Measurements from ENCODE around the gene MPHOSPH9. TPM values are rescaled to one million over a fixed set of nuclear protein-coding genes. Genes with fewer than 3 reads are reported as not detected.

Gene MPHOSPH9
- total RNA-seq, 2 experiments from 2014 or later = 94.0 to 128 TPM

GRCh38 chr12:123127182-123127495 is 105.8 kb downstream of the MPHOSPH9 start:
- POLR2A ChIA-PET = interaction anchor here (0.6 kb wide), 1 partner anchor 71 kb away, joined by 3 read pairs; no protein-coding TSS in a partner anchor
- H3K4me3 Mint-ChIP-seq = no peak overlapping the region
- intact Hi-C loops (cut with DNase I, micrococcal nuclease) = no loop called here

GRCh38 chr12:123126294-123127181 is 106.4 kb downstream of the MPHOSPH9 start:
- Mint-ChIP-seq H3K4me1 (peaks cover 40% of the 10 kb centered on the region), H3K4me3 (no peak overlapping the region), H3K27ac (peak overlapping the region; percentile 0), H3K9me3 (ENCODE audit: low read depth) (no peaks in the 10 kb centered on the region), H3K27me3 (no peaks in the 10 kb centered on the region), H3K36me3 (ENCODE audit: low read depth) (peaks cover 3% of the 10 kb centered on the region)
- ChIA-PET POLR2A (interaction anchor here (0.6 kb wide), 1 partner anchor 71 kb away, joined by 3 read pairs; no protein-coding TSS in a partner anchor), CTCF (interaction anchor here (0.6 to 1.1 kb wide), 3 partner anchors 57 to 716 kb away, joined by 3 to 5 read pairs (median 3); no protein-coding TSS in a partner anchor)
- intact Hi-C loops (cut with DNase I, micrococcal nuclease) = loop anchor here in 1 of 2 experiments (1.0 kb wide), 1 partner anchor 44 kb away; no protein-coding TSS in a partner anchor
- DNase-seq (no peak), ATAC-seq (peak; percentile 31)

More at GRCh38 chr12:123127182-123127495, 105.8 kb downstream of the MPHOSPH9 start:
- DNase-seq = no peak
- no peaks in the 10 kb centered on the region for H3K9me3 Mint-ChIP-seq (ENCODE audit: low read depth)
- H3K27me3 Mint-ChIP-seq = no peaks in the 10 kb centered on the region
- H3K4me1 Mint-ChIP-seq = peaks cover 40% of the 10 kb centered on the region
- CTCF ChIA-PET = interaction anchor here (0.6 to 1.1 kb wide), 3 partner anchors 57 to 717 kb away, joined by 3 to 5 read pairs (median 3); no protein-coding TSS in a partner anchor
- peaks cover 3% of the 10 kb centered on the region for H3K36me3 Mint-ChIP-seq (ENCODE audit: low read depth)
- ATAC-seq = no peak
- H3K27ac Mint-ChIP-seq = no peak overlapping the region

GRCh38 chr12:123122626-123123025 is 110.3 kb downstream of the MPHOSPH9 start:
- ATAC-seq (no peak), DNase-seq (no peak)
- peaks cover 3% of the 10 kb centered on the region for H3K36me3 Mint-ChIP-seq (ENCODE audit: low read depth)
- ChIA-PET POLR2A (no interaction called here), CTCF (interaction anchor here (0.6 to 1.4 kb wide), 4 partner anchors 9 to 228 kb away, joined by 3 to 4 read pairs (median 4); no protein-coding TSS in a partner anchor)
- intact Hi-C loops (cut with DNase I, micrococcal nuclease) = loop anchor here in 1 of 2 experiments (5.0 kb wide), 1 partner anchor 45 kb away; no protein-coding TSS in a partner anchor
- H3K4me1 Mint-ChIP-seq = peaks cover 61% of the 10 kb centered on the region
- no peaks in the 10 kb centered on the region for H3K27me3 Mint-ChIP-seq
- H3K4me3 Mint-ChIP-seq = peak overlapping the region; percentile 15
- peak overlapping the region; percentile 66 for H3K27ac Mint-ChIP-seq
- H3K9me3 Mint-ChIP-seq (ENCODE audit: low read depth) = no peaks in the 10 kb centered on the region

GRCh38 chr12:123121670-123122069 is 111.3 kb downstream of the MPHOSPH9 start:
- peaks cover 60% of the 10 kb centered on the region for H3K4me1 Mint-ChIP-seq

DNA sequence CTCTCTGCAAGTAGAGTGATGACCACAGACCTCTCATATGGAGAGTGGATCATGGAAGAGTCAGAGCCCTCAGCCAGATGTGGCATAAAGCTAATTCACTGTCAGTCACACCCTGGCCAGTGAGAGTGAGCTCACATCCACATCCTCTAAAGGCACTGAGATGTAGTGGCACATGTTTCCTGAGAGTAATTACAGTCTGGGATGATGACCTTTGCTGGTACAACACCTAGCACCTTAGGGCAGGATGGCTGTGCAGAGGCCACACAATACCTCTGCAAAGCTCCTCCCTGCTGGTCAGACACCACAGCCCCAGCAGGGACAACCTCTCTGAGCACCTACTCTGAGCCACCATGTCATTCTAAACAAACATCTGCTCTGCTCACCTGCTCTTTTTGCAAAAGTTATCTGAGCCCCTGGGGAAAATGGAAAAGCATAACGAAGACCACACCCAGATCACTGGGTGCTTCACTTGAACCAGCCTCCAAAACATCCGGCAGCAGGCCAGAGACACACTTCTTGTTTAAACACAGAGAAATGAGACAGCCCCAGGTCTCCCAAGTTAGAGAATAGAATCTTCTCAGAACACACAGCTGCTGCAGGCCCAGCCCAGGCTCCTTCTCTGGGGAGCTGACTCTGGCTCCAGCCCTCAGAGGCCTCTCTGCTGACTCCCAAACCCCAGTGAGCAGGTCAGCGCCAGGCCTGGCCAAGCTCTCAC is 112.3 kb downstream of the MPHOSPH9 start:
- Mint-ChIP-seq H3K4me3 (no peak overlapping the region), H3K27ac (peak overlapping the region; percentile 85), H3K27me3 (no peaks in the 10 kb centered on the region), H3K36me3 (ENCODE audit: low read depth) (peaks cover 3% of the 10 kb centered on the region), H3K4me1 (peaks cover 63% of the 10 kb centered on the region), H3K9me3 (ENCODE audit: low read depth) (no peaks in the 10 kb centered on the region)
- DNase-seq (peak; percentile 62), ATAC-seq (peak; percentile 85)
- ChIA-PET POLR2A (interaction anchor here (0.6 to 1.3 kb wide), 7 partner anchors 14 to 718 kb away, joined by 3 to 8 read pairs (median 3); no protein-coding TSS in a partner anchor), CTCF (interaction anchor here (0.8 to 1.3 kb wide), 4 partner anchors 11 to 84 kb away, joined by 3 to 4 read pairs (median 4); no protein-coding TSS in a partner anchor)
- intact Hi-C loops (cut with DNase I, micrococcal nuclease) = loop anchor here (1.0 to 5.0 kb wide), 4 partner anchors 30 to 140 kb away; partner anchors contain the start of genes ARL6IP4 (in 1 of the 2) and PITPNM2 (in 1 of the 2)

More at GRCh38 chr12:123121670-123122069, 111.3 kb downstream of the MPHOSPH9 start:
- ChIA-PET POLR2A (interaction anchor here (0.6 kb wide), 1 partner anchor 32 kb away, joined by 8 read pairs; no protein-coding TSS in a partner anchor), CTCF (interaction anchor here (1.2 kb wide), 1 partner anchor 10 kb away, joined by 3 read pairs; no protein-coding TSS in a partner anchor)
- H3K27ac Mint-ChIP-seq = peak overlapping the region; percentile 23
- DNase-seq (no peak), ATAC-seq (no peak)
- no peaks in the 10 kb centered on the region for H3K27me3 Mint-ChIP-seq
- peaks cover 3% of the 10 kb centered on the region for H3K36me3 Mint-ChIP-seq (ENCODE audit: low read depth)
- no peak overlapping the region for H3K4me3 Mint-ChIP-seq
- intact Hi-C loops (cut with DNase I, micrococcal nuclease) = loop anchor here in 1 of 2 experiments (2.0 to 5.0 kb wide), 2 partner anchors 29 to 44 kb away; partner anchors contain the start of gene PITPNM2
- H3K9me3 Mint-ChIP-seq (ENCODE audit: low read depth) = no peaks in the 10 kb centered on the region

DNA sequence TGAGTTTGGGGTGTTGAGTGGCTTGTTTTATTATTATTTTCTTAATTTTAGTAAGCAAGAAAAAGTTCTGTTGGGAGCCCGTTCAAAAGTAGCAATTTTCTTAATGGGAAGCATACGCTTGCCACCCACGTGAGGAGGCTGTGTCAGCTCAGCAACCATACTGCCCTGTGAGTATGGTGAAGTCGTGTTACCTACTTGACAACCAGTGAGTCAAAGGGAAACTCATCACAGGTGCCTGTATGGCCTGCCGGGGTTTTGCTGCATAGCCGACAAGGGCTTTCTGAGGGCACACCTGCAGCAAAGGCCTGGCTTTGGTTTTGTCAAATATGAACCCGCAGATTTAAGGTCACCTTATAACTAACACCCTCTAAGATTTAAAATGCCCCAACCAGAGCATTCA is 113.1 kb downstream of the MPHOSPH9 start:
- DNase-seq (peak; percentile 78), ATAC-seq (peak; percentile 83)
- H3K4me3 Mint-ChIP-seq = no peak overlapping the region
- no peaks in the 10 kb centered on the region for H3K9me3 Mint-ChIP-seq (ENCODE audit: low read depth)
- intact Hi-C loops (cut with DNase I, micrococcal nuclease) = loop anchor here (1.0 to 5.0 kb wide), 4 partner anchors 31 to 140 kb away; partner anchors contain the start of genes ARL6IP4 (in 1 of the 2) and PITPNM2 (in 1 of the 2)
- peaks cover 68% of the 10 kb centered on the region for H3K4me1 Mint-ChIP-seq
- no peaks in the 10 kb centered on the region for H3K27me3 Mint-ChIP-seq
- ChIA-PET CTCF (interaction anchor here (0.7 to 1.3 kb wide), 4 partner anchors 15 to 94 kb away, joined by 3 to 4 read pairs (median 4); no protein-coding TSS in a partner anchor), POLR2A (interaction anchor here (1.0 to 1.3 kb wide), 3 partner anchors 13 to 44 kb away, joined by 3 read pairs; no protein-coding TSS in a partner anchor)
- peak overlapping the region; percentile 85 for H3K27ac Mint-ChIP-seq
- H3K36me3 Mint-ChIP-seq (ENCODE audit: low read depth) = peaks cover 3% of the 10 kb centered on the region

- H3K27me3 Mint-ChIP-seq = no peaks in the 10 kb centered on the region
- ATAC-seq = no peak
- H3K4me1 Mint-ChIP-seq = peaks cover 74% of the 10 kb centered on the region
- no peak for DNase-seq
- intact Hi-C loops (cut with DNase I, micrococcal nuclease) = no loop called here
- H3K4me3 Mint-ChIP-seq = no peak overlapping the region
- H3K9me3 Mint-ChIP-seq (ENCODE audit: low read depth) = no peaks in the 10 kb centered on the region
- H3K27ac Mint-ChIP-seq = no peak overlapping the region
- ChIA-PET POLR2A (interaction anchor here (0.5 to 1.0 kb wide), 2 partner anchors 11 to 365 kb away, joined by 3 read pairs; no protein-coding TSS in a partner anchor), CTCF (interaction anchor here (0.8 kb wide), 1 partner anchor 43 kb away, joined by 5 read pairs; no protein-coding TSS in a partner anchor)
- peaks cover 3% of the 10 kb centered on the region for H3K36me3 Mint-ChIP-seq (ENCODE audit: low read depth)
Measured at GRCh38 chr12:123118497-123118896, 114.4 kb downstream of the MPHOSPH9 start.

DNA sequence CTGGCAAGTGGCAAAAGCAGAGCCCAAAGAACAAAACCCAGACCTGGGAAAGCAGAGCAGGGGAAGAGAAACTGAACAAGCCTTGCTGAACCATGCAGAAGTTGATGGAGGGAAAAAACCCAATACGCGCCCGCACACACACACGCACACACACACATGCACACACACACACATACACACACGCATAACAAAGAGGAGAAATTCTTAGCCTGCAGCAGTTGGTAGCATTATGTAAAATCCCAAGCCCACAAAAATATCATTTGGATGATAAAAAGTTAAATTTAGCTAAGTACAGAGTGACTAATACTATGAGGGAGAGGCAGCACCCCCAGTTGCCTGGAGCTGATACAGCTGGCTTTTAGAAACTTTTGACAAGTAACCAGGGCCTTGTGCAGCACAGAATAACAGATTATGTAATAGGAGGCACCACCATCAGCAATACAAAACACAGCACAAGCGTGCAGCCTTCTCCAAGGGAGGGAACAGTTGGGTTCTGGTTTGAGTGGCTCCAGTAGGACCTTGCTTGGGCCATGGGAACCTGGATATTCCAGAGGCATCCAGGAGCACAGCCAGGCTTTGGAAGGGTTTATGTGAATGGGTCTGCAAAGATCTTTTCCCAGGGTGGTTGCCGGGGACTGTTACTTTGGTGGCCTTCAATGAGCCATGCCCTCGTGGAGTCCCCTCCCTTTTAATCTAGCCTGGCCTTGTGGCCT is 117.4 kb downstream of the MPHOSPH9 start:
- intact Hi-C loops (cut with DNase I, micrococcal nuclease) = no loop called here
- H3K27ac Mint-ChIP-seq = peak overlapping the region; percentile 66
- ATAC-seq (peak; percentile 32), DNase-seq (peak; percentile 52)
- no peaks in the 10 kb centered on the region for H3K27me3 Mint-ChIP-seq
- H3K4me3 Mint-ChIP-seq = peak overlapping the region; percentile 9
- ChIA-PET CTCF (interaction anchor here (1.0 to 1.5 kb wide), 3 partner anchors 13 to 73 kb away, joined by 3 to 4 read pairs (median 3); no protein-coding TSS in a partner anchor), POLR2A (interaction anchor here (0.5 to 1.1 kb wide), 3 partner anchors 13 to 40 kb away, joined by 3 to 4 read pairs (median 3); no protein-coding TSS in a partner anchor)
- H3K9me3 Mint-ChIP-seq (ENCODE audit: low read depth) = no peaks in the 10 kb centered on the region
- peaks cover 58% of the 10 kb centered on the region for H3K4me1 Mint-ChIP-seq
- H3K36me3 Mint-ChIP-seq (ENCODE audit: low read depth) = no peaks in the 10 kb centered on the region

DNA sequence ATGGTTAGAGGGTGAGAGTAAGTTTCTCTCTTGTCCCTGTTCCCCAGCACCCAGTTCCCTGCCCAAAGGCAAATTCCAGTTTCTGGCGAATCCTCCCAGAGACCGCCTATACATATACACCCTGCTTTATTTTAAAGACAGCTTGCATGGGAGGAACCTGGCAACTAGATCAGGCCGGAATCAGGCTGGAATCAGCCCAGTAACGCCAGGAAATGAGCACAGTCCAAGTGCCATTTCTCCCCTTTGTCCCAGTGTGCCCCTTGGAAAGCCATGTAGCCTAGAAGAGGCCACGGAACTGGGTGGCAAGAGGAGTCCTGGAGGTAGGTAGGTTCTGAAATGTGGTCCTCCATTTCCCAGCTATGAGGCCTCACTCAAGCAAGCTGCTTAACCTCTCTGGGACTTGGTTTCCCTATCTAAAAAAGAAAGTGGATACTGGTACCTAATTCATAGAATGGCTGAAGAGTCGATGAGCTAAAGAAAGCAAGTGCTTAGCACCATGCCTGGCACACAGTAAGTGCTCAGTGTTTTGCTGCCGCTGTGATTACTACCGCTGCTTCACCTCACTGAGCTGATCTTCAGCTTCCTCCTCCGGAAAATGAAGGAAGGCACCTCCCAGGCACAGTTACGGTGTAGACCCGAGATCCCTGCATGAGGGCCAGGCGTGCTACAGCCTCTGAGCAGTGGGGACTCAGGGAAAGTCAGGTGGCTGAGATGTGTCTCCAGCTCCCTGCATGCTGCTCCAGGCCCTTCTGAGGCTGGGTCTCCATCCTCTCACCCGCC is 118.4 kb downstream of the MPHOSPH9 start:
- CTCF ChIA-PET = interaction anchor here (1.5 kb wide), 2 partner anchors 12 to 15 kb away, joined by 3 read pairs; no protein-coding TSS in a partner anchor
- Mint-ChIP-seq H3K27me3 (no peaks in the 10 kb centered on the region), H3K4me1 (peaks cover 47% of the 10 kb centered on the region), H3K27ac (peak overlapping the region; percentile 66), H3K9me3 (ENCODE audit: low read depth) (no peaks in the 10 kb centered on the region), H3K36me3 (ENCODE audit: low read depth) (no peaks in the 10 kb centered on the region), H3K4me3 (peak overlapping the region; percentile 9)
- intact Hi-C loops (cut with DNase I, micrococcal nuclease) = no loop called here
- ATAC-seq (peak; percentile 28), DNase-seq (no peak)
- POLR2A ChIA-PET = interaction anchor here (0.9 to 1.1 kb wide), 2 partner anchors 14 to 39 kb away, joined by 3 read pairs; no protein-coding TSS in a partner anchor
